Adrenal gland (tissue), 12 donors: ENCODE data around the gene VWA8. TPM values are rescaled to one million over a fixed set of nuclear protein-coding genes. Genes with fewer than 3 reads are reported as not detected.

ENCODE experiments used
- DNase-seq, 7 donors: peaks; one replicate each; pipeline ENCODE4 v3.0.0-alpha.2; 2019 to 2020
- H3K27ac ChIP-seq, 5 donors: fragments of 200-600 bp; sonication (generic) in 4 of 5; 1 replicate in 3 of 5; 2 replicates in 2 of 5; pipeline versions ENCODE4 v1.5.1 to v1.8.0; 2016 to 2020; ENCODE audit warnings: mild to moderate bottlenecking in 1 of 5
- H3K27me3 ChIP-seq: fragments of 200-600 bp; 2 replicates; pipeline ENCODE4 v1.8.0; 2021
- H3K36me3 ChIP-seq, 2 donors: fragments of 200-600 bp; replicated peaks in 1 of 2; 1 replicate in 1 of 2; 2 replicates in 1 of 2; pipeline versions ENCODE4 v1.5.1 to v1.8.0; 2018 to 2022
- H3K4me1 ChIP-seq, 2 donors: fragments of 200-600 bp; replicated peaks in 1 of 2; 1 replicate in 1 of 2; 2 replicates in 1 of 2; pipeline versions ENCODE4 v1.5.1 to v1.8.0; 2018 to 2021
- H3K4me3 ChIP-seq, 4 donors: fragments of 200-600 bp; sonication (generic) in 3 of 4; one replicate each; pipeline ENCODE4 v1.5.1; 2016 to 2018
- H3K9me3 ChIP-seq, 3 donors: fragments of 200-600 bp; sonication (generic) in 1 of 3; replicated peaks in 1 of 3; 1 replicate in 2 of 3; 2 replicates in 1 of 3; pipeline versions ENCODE4 v1.5.1 to v1.8.0; 2016 to 2021
- CTCF ChIP-seq, 6 experiments: fragments of 450-650 bp in 4 of 6; fragments of 200-600 bp in 2 of 6; sonication (generic) in 1 of 6; IDR thresholded peaks; 1 replicate in 5 of 6; 2 replicates in 1 of 6; pipeline versions ENCODE4 v1.5.1 to v1.8.0; 2016 to 2021; ENCODE audit warnings: antibody characterized with exemption in 6 of 6, mild to moderate bottlenecking in 2 of 6, moderate library complexity in 1 of 6
- POLR2A ChIP-seq, 2 donors: fragments of 450-650 bp; IDR thresholded peaks; one replicate each; pipeline ENCODE4 v1.6.1; 2017; ENCODE audit warnings: antibody characterized with exemption in 2 of 2, mild to moderate bottlenecking in 2 of 2, moderate library complexity in 1 of 2
- WGBS, 4 donors: extraction: QIAGEN DNeasy Blood & Tissue Kit in 2 of 4; methylation state at CpG; one replicate each; pipeline versions ENCODE4 v1.1.5 to v1.1.7; 2013 to 2017; 5-methylcytosine and 5-hydroxymethylcytosine counted together
- intact Hi-C, 2 donors: fragments of 100-400 bp; cut with DNase I; formaldehyde crosslinking; loops; one replicate each; pipeline versions ENCODE4 v1.14.1 to v1.15.0; 2022 to 2023
- polyA plus RNA-seq, 3 donors: library from polyadenylated mRNA; stranded (reverse); fragments of 200-250 nt in 2 of 3; fragments of 350-450 nt in 1 of 3; fragmentation: Illumina TruSeq in 1 of 3; extraction: RNeasy Lipid Tissue Mini Kit (QIAGEN cat#74804) in 1 of 3; gene quantifications; one replicate each; pipeline ENCODE4 v1.2.3, GENCODE V29; 2013 to 2014
- total RNA-seq, 9 donors: library from RNA; depleted of rRNA in 4 of 9; stranded (reverse); fragments of >200 nt in 4 of 9; fragments of 120-200 nt in 1 of 9; fragmentation: NEBNext Ultra II Directional in 1 of 9; extraction: Animal tissue kit (Norgen Biotek cat#: 25700) in 1 of 9; gene quantifications; one replicate each; pipeline versions ENCODE4 v1.1.0 to v1.2.4, GENCODE V29; 2013 to 2023
- donor health status: healthy with polysubstance abuse.
- donor health status: Bipolar disorder and iron deficiency.
- donor health status: DM: yes; HTN: yes; CAD: no.
- donor health status: DM: no; HTN: no; CAD: no.
- donor health status: DM: no; HTN: no; CAD: no.
- donor health status: DM: yes; HTN: yes; CAD: no.

The VWA8 gene
- total and polyA plus RNA-seq, 12 donors: 8.1 to 45.4 (median 31.4) TPM

- TF ChIP-seq POLR2A (IDR thresholded peaks at IDR 0.05) (no peak), CTCF (IDR thresholded peaks at IDR 0.05) (no peak)
- Histone ChIP-seq H3K4me1 (no peaks in the 10 kb centered on the region), H3K36me3 (no peaks in the 10 kb centered on the region), H3K27me3 (no peaks in the 10 kb centered on the region), H3K4me3 (no peak overlapping the region), H3K9me3 (no peaks in the 10 kb centered on the region), H3K27ac (no peak overlapping the region)
- 83 to 95% (median 88%) methylated on average over 4 of the region's 4 CpGs for WGBS, 4 donors
- DNase-seq: no peak
- intact Hi-C loops: no loop called here
These were observed 327.1 kb downstream of the VWA8 start for GRCh38 chr13:41633776-41634175.

- Histone ChIP-seq H3K36me3 (no peaks in the 10 kb centered on the region), H3K4me3 (no peak overlapping the region), H3K27me3 (no peaks in the 10 kb centered on the region), H3K27ac (no peak overlapping the region), H3K4me1 (no peaks in the 10 kb centered on the region), H3K9me3 (no peaks in the 10 kb centered on the region)
- TF ChIP-seq CTCF (IDR thresholded peaks at IDR 0.05): no peak
- no peak for DNase-seq
- WGBS, 4 donors: 88 to 95% (median 92%) methylated on average over 5 of the region's 5 CpGs
- intact Hi-C loops: no loop called here
These were observed 329.5 kb downstream of the VWA8 start for GRCh38 chr13:41631296-41631965.

GRCh38 chr13:41627425-41627824 lies 333.5 kb downstream of the VWA8 start:
- no peak overlapping the region for H3K4me3 ChIP-seq
- DNase-seq: no peak
- 96 to 99% (median 98%) methylated on average over 5 of the region's 5 CpGs for WGBS, 4 donors
- no peaks in the 10 kb centered on the region for H3K9me3 ChIP-seq
- H3K27ac ChIP-seq: no peak overlapping the region
- H3K36me3 ChIP-seq: no peaks in the 10 kb centered on the region
- H3K4me1 ChIP-seq: peaks cover 0 to 7% of the 10 kb centered on the region in 2 donors
- TF ChIP-seq POLR2A (IDR thresholded peaks at IDR 0.05) (no peak), CTCF (IDR thresholded peaks at IDR 0.05) (no peak)
- no peaks in the 10 kb centered on the region for H3K27me3 ChIP-seq
- intact Hi-C loops: no loop called here

GRCh38 chr13:41624041-41624440 lies 336.9 kb downstream of the VWA8 start:
- TF ChIP-seq POLR2A (IDR thresholded peaks at IDR 0.05) (no peak), CTCF (IDR thresholded peaks at IDR 0.05) (no peak)
- H3K9me3 ChIP-seq: no peaks in the 10 kb centered on the region
- no peak for DNase-seq
- no peaks in the 10 kb centered on the region for H3K27me3 ChIP-seq
- intact Hi-C loops: no loop called here
- H3K4me1 ChIP-seq: peaks cover 0 to 11% of the 10 kb centered on the region in 2 donors
- H3K4me3 ChIP-seq: no peak overlapping the region
- no peak overlapping the region for H3K27ac ChIP-seq
- no peaks in the 10 kb centered on the region for H3K36me3 ChIP-seq
